NCI-H748 (cell line): Measurements from ENCODE around the gene RAB7A.

ENCODE experiments used
- DNase-seq: peaks from one replicate; lab custom pipeline; 2025; ENCODE audit not compliant: unreplicated experiment; lab: John Stamatoyannopoulos, UW

The RAB7A gene

GRCh38 chr3:128787256-128788253 lies 61.6 kb downstream of the RAB7A start:
- DNase-seq = no peak

- no peak for DNase-seq
Measured at GRCh38 chr3:128788268-128788869, 62.4 kb downstream of the RAB7A start.

- DNase-seq = no peak
Measured at GRCh38 chr3:128794067-128794768, 68.2 kb downstream of the RAB7A start.

- peak; percentile 54 for DNase-seq
Measured at GRCh38 chr3:128794770-128795649, 69.0 kb downstream of the RAB7A start.

- DNase-seq = no peak
Measured at GRCh38 chr3:128799653-128800052, 73.7 kb downstream of the RAB7A start.

- no peak for DNase-seq
Measured at GRCh38 chr3:128800241-128801187, 74.5 kb downstream of the RAB7A start.

GRCh38 chr3:128801779-128802380 lies 75.9 kb downstream of the RAB7A start:
- no peak for DNase-seq

GRCh38 chr3:128803307-128803706 lies 77.3 kb downstream of the RAB7A start:
- no peak for DNase-seq

- no peak for DNase-seq
Measured at GRCh38 chr3:128804017-128804810, 78.2 kb downstream of the RAB7A start.

GRCh38 chr3:128804811-128805155 lies 78.8 kb downstream of the RAB7A start:
- DNase-seq = no peak

- DNase-seq = no peak
Measured at GRCh38 chr3:128805772-128806171, 79.8 kb downstream of the RAB7A start.

- no peak for DNase-seq
Measured at GRCh38 chr3:128806588-128806987, 80.6 kb downstream of the RAB7A start.

GRCh38 chr3:128807186-128807830 lies 81.3 kb downstream of the RAB7A start:
- DNase-seq = no peak

- DNase-seq = no peak
Measured at GRCh38 chr3:128808672-128809071, 82.7 kb downstream of the RAB7A start.

- DNase-seq = no peak
Measured at GRCh38 chr3:128813097-128813496, 87.1 kb downstream of the RAB7A start.

- no peak for DNase-seq
Measured at GRCh38 chr3:128814060-128814459, 88.1 kb downstream of the RAB7A start.

- DNase-seq = no peak
Measured at GRCh38 chr3:128814519-128815317, 88.7 kb downstream of the RAB7A start.
